Lung (tissue), 12 donors: ENCODE measurements around the gene SUGP1. TPM values are rescaled to one million over a fixed set of nuclear protein-coding genes. Genes with fewer than 3 reads are reported as not detected.
A peak's percentile ranks its signal among the peaks of the same experiment; 100 is the strongest.

Experiments
- ATAC-seq: fragments of 200-7000 bp; cut with Tn5 transposase; one replicate; pipeline ENCODE4 v1.9.1; 2020; ENCODE audit warnings: moderate number of reproducible peaks; ENCODE audit not compliant: insufficient read depth, low FRiP score
- DNase-seq, 3 donors: peaks; one replicate each; pipeline ENCODE4 v3.0.0-alpha.2; 2013 to 2017
- H3K27ac ChIP-seq, 2 donors: one replicate each; pipeline ENCODE4 v1.5.1; 2013; ENCODE audit warnings: mild to moderate bottlenecking in 2 of 2, moderate library complexity in 2 of 2, control low read depth in 1 of 2, inconsistent platforms in 1 of 2, low read depth in 1 of 2, low read length in 1 of 2
- H3K27me3 ChIP-seq, 3 donors: one replicate each; pipeline ENCODE4 v1.5.1; 2013; ENCODE audit warnings: low read length in 2 of 3; ENCODE audit not compliant: control insufficient read depth in 3 of 3, insufficient read depth in 3 of 3
- H3K36me3 ChIP-seq, 4 donors: one replicate each; pipeline ENCODE4 v1.5.1; 2013; ENCODE audit warnings: low read length in 4 of 4, mild to moderate bottlenecking in 1 of 4, moderate library complexity in 1 of 4; ENCODE audit not compliant: control insufficient read depth in 4 of 4, insufficient read depth in 4 of 4
- H3K4me1 ChIP-seq, 5 donors: one replicate each; pipeline ENCODE4 v1.5.1; 2013; ENCODE audit warnings: low read length in 5 of 5, mild to moderate bottlenecking in 2 of 5, moderate library complexity in 1 of 5; ENCODE audit not compliant: control insufficient read depth in 5 of 5, insufficient read depth in 5 of 5
- H3K4me3 ChIP-seq: one replicate; pipeline ENCODE4 v1.5.1; 2013; ENCODE audit warnings: mild to moderate bottlenecking, control low read depth, moderate library complexity
- H3K9ac ChIP-seq, 2 donors: one replicate each; pipeline ENCODE4 v1.5.1; 2013; ENCODE audit warnings: low read length in 2 of 2, control low read depth in 1 of 2; ENCODE audit not compliant: insufficient read depth in 1 of 2
- H3K9me3 ChIP-seq, 4 donors: one replicate each; pipeline ENCODE4 v1.5.1; 2013; ENCODE audit warnings: low read length in 3 of 4, mild to moderate bottlenecking in 1 of 4, moderate library complexity in 1 of 4; ENCODE audit not compliant: control insufficient read depth in 4 of 4, insufficient read depth in 3 of 4
- WGBS, 2 donors: extraction: QIAGEN DNeasy Blood & Tissue Kit; methylation state at CpG; one replicate each; pipeline ENCODE4 v1.1.7; 2013; 5-methylcytosine and 5-hydroxymethylcytosine counted together
- polyA plus RNA-seq, 2 donors: library from polyadenylated mRNA; stranded (reverse); fragments of 200-250 nt; gene quantifications; one replicate each; pipeline ENCODE4 v1.2.1, GENCODE V29; 2013
- total RNA-seq, 2 donors: library from RNA; depleted of rRNA in 1 of 2; stranded (reverse); fragments of >200 nt in 1 of 2; gene quantifications; one replicate each; pipeline ENCODE4 v1.2.1, GENCODE V29; 2014 to 2021
- TF ChIP-seq, protein P1 (sequence below): IDR thresholded peaks from 2 replicates; pipeline ENCODE4 v1.5.1; 2012; ENCODE audit warnings: mild to moderate bottlenecking; ENCODE audit errors: control extremely low read depth, extremely low read depth
- donor health status: control.
- donor health status: control.
- donor health status: Bipolar disorder and iron deficiency.
- donor health status: healthy.
- donor health status: DM: yes; HTN: yes; CAD: no.

SUGP1 gene
- total and polyA plus RNA-seq, 4 donors = 22.3 to 42.8 (median 28.7) TPM

DNA sequence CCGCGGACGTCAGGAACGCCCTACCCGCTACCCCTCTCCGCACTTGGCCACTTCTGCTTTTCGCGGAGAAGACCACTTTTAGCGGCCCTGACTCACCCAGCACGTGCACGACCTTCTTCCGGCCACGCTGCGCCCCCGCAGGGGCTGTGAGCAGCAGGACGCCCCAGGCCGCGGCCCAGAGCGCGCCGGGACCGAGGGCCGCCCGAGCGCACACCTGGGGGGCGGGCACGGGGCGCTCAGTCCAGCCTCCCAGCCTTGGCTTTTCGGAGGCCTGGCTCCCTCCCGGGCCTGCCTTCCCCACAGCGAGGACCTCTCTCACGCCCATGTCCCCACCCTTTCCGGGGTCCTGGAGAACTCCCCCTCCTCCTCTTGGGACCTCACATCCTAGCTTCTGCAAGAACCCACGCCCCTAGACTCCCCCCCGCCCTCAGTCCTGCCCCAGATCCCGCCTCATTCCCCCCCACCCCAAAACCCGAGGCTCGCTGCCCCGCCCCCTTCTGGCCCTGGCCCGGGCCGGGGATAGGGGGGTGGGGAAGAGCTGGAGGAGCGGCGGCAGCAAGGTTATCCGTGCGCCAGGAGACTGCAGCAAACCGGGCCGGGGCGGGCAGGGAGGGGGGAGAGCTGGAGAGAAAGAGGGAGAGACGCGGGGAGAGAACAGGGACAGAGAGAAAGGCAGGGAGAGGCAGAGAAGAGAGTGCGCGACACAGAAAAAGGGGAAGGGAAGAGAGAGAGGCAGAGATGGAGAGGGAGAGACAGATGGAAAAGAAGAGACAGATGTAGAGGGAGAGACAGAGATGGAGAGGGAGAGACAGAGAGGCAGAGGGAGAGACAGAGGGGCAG, 58.7 kb downstream of the SUGP1 start:
- TF ChIP-seq, protein P1, sequence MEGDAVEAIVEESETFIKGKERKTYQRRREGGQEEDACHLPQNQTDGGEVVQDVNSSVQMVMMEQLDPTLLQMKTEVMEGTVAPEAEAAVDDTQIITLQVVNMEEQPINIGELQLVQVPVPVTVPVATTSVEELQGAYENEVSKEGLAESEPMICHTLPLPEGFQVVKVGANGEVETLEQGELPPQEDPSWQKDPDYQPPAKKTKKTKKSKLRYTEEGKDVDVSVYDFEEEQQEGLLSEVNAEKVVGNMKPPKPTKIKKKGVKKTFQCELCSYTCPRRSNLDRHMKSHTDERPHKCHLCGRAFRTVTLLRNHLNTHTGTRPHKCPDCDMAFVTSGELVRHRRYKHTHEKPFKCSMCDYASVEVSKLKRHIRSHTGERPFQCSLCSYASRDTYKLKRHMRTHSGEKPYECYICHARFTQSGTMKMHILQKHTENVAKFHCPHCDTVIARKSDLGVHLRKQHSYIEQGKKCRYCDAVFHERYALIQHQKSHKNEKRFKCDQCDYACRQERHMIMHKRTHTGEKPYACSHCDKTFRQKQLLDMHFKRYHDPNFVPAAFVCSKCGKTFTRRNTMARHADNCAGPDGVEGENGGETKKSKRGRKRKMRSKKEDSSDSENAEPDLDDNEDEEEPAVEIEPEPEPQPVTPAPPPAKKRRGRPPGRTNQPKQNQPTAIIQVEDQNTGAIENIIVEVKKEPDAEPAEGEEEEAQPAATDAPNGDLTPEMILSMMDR = no peak
- Histone ChIP-seq H3K27me3 (peaks cover 8 to 39% (median 14%) of the 10 kb centered on the region in 3 donors), H3K9me3 (peaks cover 0 to 3% (median 0%) of the 10 kb centered on the region in 4 donors), H3K4me3 (no peak overlapping the region), H3K9ac (no peak overlapping the region), H3K4me1 (peaks cover 2 to 10% (median 6%) of the 10 kb centered on the region in 5 donors), H3K27ac (no peak overlapping the region), H3K36me3 (no peaks in the 10 kb centered on the region)
- no peak for ATAC-seq
- WGBS, 2 donors = 1 to 2% methylated on average over 32 to 52 of the region's 52 CpGs
- peak; percentile 67 to 84 (median 76) for DNase-seq

GRCh38 chr19:19260417-19261214, 59.7 kb downstream of the SUGP1 start:
- TF ChIP-seq, protein P1 = no peak
- peaks cover 2 to 10% (median 6%) of the 10 kb centered on the region in 5 donors for H3K4me1 ChIP-seq
- no peak overlapping the region for H3K9ac ChIP-seq
- H3K4me3 ChIP-seq = no peak overlapping the region
- peaks cover 0 to 3% (median 0%) of the 10 kb centered on the region in 4 donors for H3K9me3 ChIP-seq
- WGBS, 2 donors = 52 to 60% methylated on average over 36 of the region's 36 CpGs
- DNase-seq (no peak), ATAC-seq (no peak)
- peaks cover 8 to 41% (median 14%) of the 10 kb centered on the region in 3 donors for H3K27me3 ChIP-seq
- H3K27ac ChIP-seq = no peak overlapping the region
- no peaks in the 10 kb centered on the region for H3K36me3 ChIP-seq

- Histone ChIP-seq H3K9me3 (peaks cover 0 to 3% (median 0%) of the 10 kb centered on the region in 4 donors), H3K27ac (no peak overlapping the region), H3K36me3 (no peaks in the 10 kb centered on the region), H3K27me3 (peaks cover 8 to 41% (median 14%) of the 10 kb centered on the region in 3 donors), H3K4me3 (no peak overlapping the region), H3K4me1 (peaks cover 2 to 10% (median 6%) of the 10 kb centered on the region in 5 donors), H3K9ac (no peak overlapping the region)
- TF ChIP-seq, protein P1 = no peak
- WGBS, 2 donors = 56 to 67% methylated on average over 2 of the region's 2 CpGs
- ATAC-seq (no peak), DNase-seq (no peak)
These were observed 60.6 kb downstream of the SUGP1 start for GRCh38 chr19:19259741-19260140.
